Kidney (tissue), 14 donors: ENCODE data around the gene CPNE2. TPM values are rescaled to one million over a fixed set of nuclear protein-coding genes. Genes with fewer than 3 reads are reported as not detected.

ENCODE experiments used
- DNase-seq, 5 donors: peaks; one replicate each; pipeline ENCODE4 v3.0.0-alpha.2; 2013 to 2020
- FAIRE-seq: peaks from 2 replicates; lab custom pipeline; 2012; peaks lifted over from hg19 to GRCh38; lab: Jason Lieb, UNC
- H3K27ac ChIP-seq, 2 donors: one replicate each; pipeline ENCODE4 v1.7.0; 2013; ENCODE audit warnings: low read depth in 2 of 2, low read length in 2 of 2, inconsistent platforms in 1 of 2
- H3K27me3 ChIP-seq: one replicate; pipeline ENCODE4 v1.7.1; 2013; ENCODE audit warnings: low read length, inconsistent platforms; ENCODE audit not compliant: control insufficient read depth, insufficient read depth
- H3K36me3 ChIP-seq, 3 donors: one replicate each; pipeline versions ENCODE4 v1.7.0 to v1.7.1; 2013; ENCODE audit warnings: low read length in 3 of 3, control low read depth in 1 of 3, inconsistent platforms in 1 of 3; ENCODE audit not compliant: insufficient read depth in 3 of 3, control insufficient read depth in 2 of 3
- H3K4me1 ChIP-seq, 3 donors: one replicate each; pipeline versions ENCODE4 v1.7.0 to v1.7.1; 2013; ENCODE audit warnings: low read length in 3 of 3, inconsistent platforms in 1 of 3, low read depth in 1 of 3; ENCODE audit not compliant: control insufficient read depth in 2 of 3, insufficient read depth in 2 of 3
- H3K4me3 ChIP-seq, 3 donors: one replicate each; pipeline versions ENCODE4 v1.7.0 to v1.8.1; 2013; ENCODE audit warnings: low read length in 3 of 3, control low read depth in 1 of 3, inconsistent platforms in 1 of 3
- H3K9ac ChIP-seq, 3 donors: one replicate each; pipeline versions ENCODE4 v1.7.0 to v1.7.1; 2013; ENCODE audit warnings: low read length in 3 of 3, control low read depth in 1 of 3, inconsistent platforms in 1 of 3
- H3K9me3 ChIP-seq, 3 donors: one replicate each; pipeline versions ENCODE4 v1.7.0 to v1.7.1; 2013; ENCODE audit warnings: low read length in 3 of 3, control low read depth in 1 of 3, inconsistent platforms in 1 of 3; ENCODE audit not compliant: control insufficient read depth in 2 of 3, insufficient read depth in 1 of 3
- intact Hi-C: fragments of 100-400 bp; cut with DNase I; formaldehyde crosslinking; loops from one replicate; pipeline ENCODE4 v1.11.1; 2022
- polyA plus RNA-seq: library from polyadenylated mRNA; stranded (reverse); fragments of 350-450 nt; fragmentation: Illumina TruSeq; extraction: RNeasy Lipid Tissue Mini Kit (QIAGEN cat#74804); gene quantifications from one replicate; pipeline ENCODE4 v1.2.3, GENCODE V29; 2014; ENCODE audit warnings: low read depth, low replicate concordance; ENCODE audit not compliant: insufficient read depth
- total RNA-seq: library from RNA; stranded (reverse); fragmentation: NEBNext Ultra II Directional; extraction: Animal tissue kit (Norgen Biotek cat#: 25700); gene quantifications from one replicate; pipeline ENCODE4 v1.2.1, GENCODE V29; 2021
- TF ChIP-seq, protein P1 (sequence below): IDR thresholded peaks from 3 replicates; pipeline ENCODE4 v1.5.1; 2012; ENCODE audit warnings: mild to moderate bottlenecking, moderate library complexity, borderline replicate concordance; ENCODE audit not compliant: insufficient read depth; ENCODE audit errors: extremely low read depth
- donor health status: control.
- donor health status: control.
- donor health status: control.
- donor health status: control.
- donor health status: control.
- donor health status: DM: yes; HTN: yes; CAD: no.
- donor health status: Normal renal cell carcinoma (clear cell type).

Gene CPNE2
- total and polyA plus RNA-seq, 2 donors from 2014 or later, result 24.1 to 33.1 TPM

GRCh38 chr16:57113042-57113453, 20.7 kb downstream of the CPNE2 start:
- DNase-seq, result no peak
- H3K27ac ChIP-seq, result no peak overlapping the region
- TF ChIP-seq, protein P1, sequence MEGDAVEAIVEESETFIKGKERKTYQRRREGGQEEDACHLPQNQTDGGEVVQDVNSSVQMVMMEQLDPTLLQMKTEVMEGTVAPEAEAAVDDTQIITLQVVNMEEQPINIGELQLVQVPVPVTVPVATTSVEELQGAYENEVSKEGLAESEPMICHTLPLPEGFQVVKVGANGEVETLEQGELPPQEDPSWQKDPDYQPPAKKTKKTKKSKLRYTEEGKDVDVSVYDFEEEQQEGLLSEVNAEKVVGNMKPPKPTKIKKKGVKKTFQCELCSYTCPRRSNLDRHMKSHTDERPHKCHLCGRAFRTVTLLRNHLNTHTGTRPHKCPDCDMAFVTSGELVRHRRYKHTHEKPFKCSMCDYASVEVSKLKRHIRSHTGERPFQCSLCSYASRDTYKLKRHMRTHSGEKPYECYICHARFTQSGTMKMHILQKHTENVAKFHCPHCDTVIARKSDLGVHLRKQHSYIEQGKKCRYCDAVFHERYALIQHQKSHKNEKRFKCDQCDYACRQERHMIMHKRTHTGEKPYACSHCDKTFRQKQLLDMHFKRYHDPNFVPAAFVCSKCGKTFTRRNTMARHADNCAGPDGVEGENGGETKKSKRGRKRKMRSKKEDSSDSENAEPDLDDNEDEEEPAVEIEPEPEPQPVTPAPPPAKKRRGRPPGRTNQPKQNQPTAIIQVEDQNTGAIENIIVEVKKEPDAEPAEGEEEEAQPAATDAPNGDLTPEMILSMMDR, result no peak

DNA sequence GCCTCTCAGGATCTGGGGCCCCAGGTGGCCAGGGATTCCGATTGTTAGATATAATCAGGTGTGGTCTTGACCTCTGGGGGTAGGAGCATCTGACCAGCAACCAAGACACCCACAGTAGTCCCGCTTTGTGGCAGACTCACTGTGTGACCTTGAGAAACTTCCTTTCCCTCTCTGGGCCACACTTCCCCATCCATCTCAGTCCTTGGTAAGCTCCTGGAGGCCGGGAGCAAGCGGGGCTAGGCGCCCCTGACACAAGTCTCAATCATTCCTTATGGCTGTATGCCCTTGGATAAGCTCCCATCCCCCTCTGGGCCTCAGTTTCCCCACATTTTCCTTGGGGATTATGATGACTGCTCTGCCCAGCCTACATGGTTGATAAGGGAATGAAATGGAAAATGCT, 21.3 kb downstream of the CPNE2 start:
- intact Hi-C loops, result no loop called here
- no peak for FAIRE-seq

More at GRCh38 chr16:57113042-57113453, 20.7 kb downstream of the CPNE2 start:
- H3K9me3 ChIP-seq, result no peaks in the 10 kb centered on the region
- H3K27me3 ChIP-seq, result no peaks in the 10 kb centered on the region
- no peaks in the 10 kb centered on the region for H3K36me3 ChIP-seq
- no peak overlapping the region for H3K4me3 ChIP-seq
- no peak overlapping the region for H3K9ac ChIP-seq
- peaks cover 0 to 9% (median 0%) of the 10 kb centered on the region in 3 donors for H3K4me1 ChIP-seq
- intact Hi-C loops, result no loop called here
- no peak for FAIRE-seq

GRCh38 chr16:57115168-57115513, 22.8 kb downstream of the CPNE2 start:
- TF ChIP-seq, protein P1, result no peak
- no peaks in the 10 kb centered on the region for H3K27me3 ChIP-seq
- no peak overlapping the region for H3K9ac ChIP-seq
- H3K4me1 ChIP-seq, result peaks cover 0 to 7% (median 0%) of the 10 kb centered on the region in 3 donors
- no peaks in the 10 kb centered on the region for H3K9me3 ChIP-seq
- no peaks in the 10 kb centered on the region for H3K36me3 ChIP-seq
- DNase-seq (no peak), FAIRE-seq (no peak)
- H3K4me3 ChIP-seq, result no peak overlapping the region
- intact Hi-C loops, result no loop called here
- H3K27ac ChIP-seq, result no peak overlapping the region

More for the DNA sequence above, 21.3 kb downstream of the CPNE2 start:
- H3K27ac ChIP-seq, result no peak overlapping the region
- no peak overlapping the region for H3K9ac ChIP-seq
- H3K9me3 ChIP-seq, result no peaks in the 10 kb centered on the region
- no peak for DNase-seq
- no peaks in the 10 kb centered on the region for H3K36me3 ChIP-seq
- H3K27me3 ChIP-seq, result no peaks in the 10 kb centered on the region
- peaks cover 0 to 7% (median 0%) of the 10 kb centered on the region in 3 donors for H3K4me1 ChIP-seq
- TF ChIP-seq, protein P1, result no peak
- no peak overlapping the region for H3K4me3 ChIP-seq
